ENCODE results near the gene BLCAP. TPM values are rescaled to one million over a fixed set of nuclear protein-coding genes. Genes with fewer than 3 reads are reported as not detected.

The BLCAP gene
- total RNA-seq, 1 experiment from 2014 or later = 54.3 TPM

DNA sequence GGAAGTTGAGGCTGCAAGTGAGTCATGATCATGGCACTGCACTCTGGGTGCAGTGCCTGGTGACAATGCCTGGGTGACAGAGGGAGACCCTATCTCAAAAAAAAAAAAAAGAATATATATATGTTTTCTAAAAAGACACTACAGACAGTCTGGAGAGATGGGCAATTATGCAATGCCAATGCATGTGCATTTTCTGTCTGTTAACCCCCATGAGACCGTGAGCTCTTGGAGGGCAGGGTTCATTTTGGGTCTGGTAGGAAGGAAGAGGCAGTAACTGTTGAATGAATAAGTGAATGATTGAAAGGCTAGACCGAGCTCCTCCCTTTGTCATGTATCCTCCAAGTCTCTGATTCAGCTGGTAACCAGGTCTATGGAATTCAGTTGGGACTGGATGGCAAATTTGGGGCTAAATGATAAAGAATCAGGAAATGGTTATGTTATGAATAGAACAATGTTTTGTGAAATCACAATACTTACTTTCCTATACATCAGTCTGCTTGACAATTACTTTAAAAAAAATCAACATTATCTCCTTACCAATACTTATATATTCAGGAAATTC is 5.6 kb upstream of the BLCAP start:
- Mint-ChIP-seq H3K4me1 (peaks cover 30 to 32% of the 10 kb centered on the region in 2 experiments), H3K36me3 (ENCODE audit: insufficient read depth in 1 of 3, low read depth in 3 of 3) (no peaks in the 10 kb centered on the region)
- H3T11ph ChIP-seq (ENCODE audit: low read length) = no peak overlapping the region

More for the DNA sequence above, 5.6 kb upstream of the BLCAP start:
- H3K4me2 ChIP-seq (ENCODE audit: insufficient read depth, insufficient read length, low read length) = no peak overlapping the region
- no peak overlapping the region for H2AK5ac ChIP-seq (ENCODE audit: insufficient read length, low read length)
- H3K18ac ChIP-seq (ENCODE audit: insufficient read length, low read depth, low read length) = no peak overlapping the region
- no peak overlapping the region for H3K56ac ChIP-seq (ENCODE audit: insufficient read length, low read depth, low read length)
- no peak overlapping the region for H2BK5ac ChIP-seq (ENCODE audit: insufficient read length, low read length)
- no peak overlapping the region for H3K27ac ChIP-seq (ENCODE audit: insufficient read length, low read depth, low read length)
- DNase-seq = peak; percentile 5
- no peak overlapping the region for H2BK20ac ChIP-seq (ENCODE audit: low read depth, low read length, poor library complexity, severe bottlenecking)
- Mint-ChIP-seq H3K27me3 (ENCODE audit: low read depth) (no peaks in the 10 kb centered on the region; the same call in 1 of the 2 replicates), H3K9me3 (no peaks in the 10 kb centered on the region), H3K4me3 (no peak overlapping the region), H3K27ac (no peak overlapping the region)
- H4K91ac ChIP-seq (ENCODE audit: insufficient read length, low read depth, low read length) = no peak overlapping the region
- H2BK120ac ChIP-seq (ENCODE audit: low read depth, low read length, poor library complexity, severe bottlenecking) = no peak overlapping the region
- peaks cover 4% of the 10 kb centered on the region for H3K4me1 ChIP-seq (ENCODE audit: insufficient read depth, low read length)
- no peak overlapping the region for H3K9ac ChIP-seq (ENCODE audit: extremely low read depth, insufficient read length, low read length)
- no peak overlapping the region for H2BK15ac ChIP-seq (ENCODE audit: low read depth, low read length)
- no peaks in the 10 kb centered on the region for H3K27me3 ChIP-seq (ENCODE audit: insufficient read depth, low read length)
- no peak overlapping the region for H2BK12ac ChIP-seq (ENCODE audit: insufficient read length, low read depth, low read length)
- H3K9me3 ChIP-seq (ENCODE audit: control insufficient read depth, low read depth, low read length) = no peaks in the 10 kb centered on the region
- no peaks in the 10 kb centered on the region for H3K79me1 ChIP-seq (ENCODE audit: insufficient read depth, low read depth, low read length, poor library complexity, severe bottlenecking)
- H4K8ac ChIP-seq (replicated peaks; ENCODE audit: insufficient read length, low read depth, low read length) = no peak overlapping the region
- no peak overlapping the region for H3K23ac ChIP-seq (ENCODE audit: insufficient read length, low read depth, low read length)
- H4K5ac ChIP-seq (ENCODE audit: insufficient read length, low read depth, low read length) = no peak overlapping the region
- no peak overlapping the region for H2AFZ ChIP-seq (ENCODE audit: low read length)
- no peaks in the 10 kb centered on the region; the same call in 1 of the 2 replicates for H3K79me2 ChIP-seq (ENCODE audit: insufficient read depth, low read length)
- WGBS (ENCODE audit: extremely low coverage, insufficient read length, low lambda C conversion rate) = no CpG with 5 or more reads among the region's 2 CpGs
- H4K20me1 ChIP-seq (ENCODE audit: control insufficient read depth, insufficient read depth, insufficient read length) = no peaks in the 10 kb centered on the region
- no peak overlapping the region for H3K14ac ChIP-seq (ENCODE audit: insufficient read depth, low read length)
- H3K23me2 ChIP-seq (ENCODE audit: insufficient read length, low read depth, low read length, poor library complexity, severe bottlenecking) = no peaks in the 10 kb centered on the region
- TF ChIP-seq CTCF (conservative IDR thresholded peaks at IDR 0.05) = no peak
- no peak overlapping the region for H3K4ac ChIP-seq (ENCODE audit: low read depth, low read length)
